ENCODE results near the gene PIGW. TPM values are rescaled to one million over a fixed set of nuclear protein-coding genes. Genes with fewer than 3 reads are reported as not detected.

PIGW gene
- total and polyA plus RNA-seq, 2 of the 8 experiments (the other 6 are each of a cell fraction or from before 2014, with no cell fraction given): 12.1 to 28.9 TPM

DNA sequence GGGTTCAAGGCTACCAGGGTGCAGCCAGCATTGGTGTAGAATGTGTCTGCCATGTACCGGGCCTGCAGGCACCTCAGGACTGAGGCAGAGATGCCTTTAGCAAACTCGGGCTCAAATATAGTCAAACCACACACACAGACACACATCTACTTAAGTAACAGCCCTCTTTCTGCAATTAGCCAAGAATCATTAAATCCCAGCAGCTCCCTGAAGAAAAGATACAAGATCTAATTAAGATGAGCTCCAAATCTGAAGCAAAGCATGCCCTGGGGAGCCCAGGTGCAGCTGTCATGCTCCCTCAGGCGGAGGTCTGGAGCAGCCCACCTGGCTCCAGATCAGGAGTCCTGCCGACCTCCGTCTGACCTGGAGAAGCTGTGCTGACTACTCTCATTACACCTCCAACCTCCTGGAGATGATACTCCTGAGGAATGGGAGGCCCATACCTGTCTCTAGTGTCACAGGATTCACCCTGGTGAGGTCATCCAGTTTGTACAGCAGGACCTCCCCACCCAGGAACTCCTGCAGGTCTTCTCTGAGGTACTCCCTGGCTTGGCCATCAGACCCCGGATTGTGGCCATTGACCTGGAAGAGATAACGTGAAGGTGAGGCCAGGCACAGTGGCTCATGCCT, 7.1 kb upstream of the PIGW start:
- H3K56ac ChIP-seq (replicated peaks; ENCODE audit: insufficient read length, low read depth, low read length): no peak overlapping the region
- peaks cover 6 to 10% of the 10 kb centered on the region in 2 experiments for H4K20me1 ChIP-seq (replicated peaks in 1 of 2; ENCODE audit: control insufficient read depth in 1 of 2, insufficient read depth in 2 of 2, low read length in 2 of 2)
- H3K27me3 ChIP-seq (replicated peaks in 1 of 4; ENCODE audit: control insufficient read depth in 3 of 4, extremely low read depth in 1 of 4, insufficient read depth in 3 of 4, low read length in 3 of 4): no peaks in the 10 kb centered on the region
- no peak overlapping the region for H3K27ac ChIP-seq (ENCODE audit: low read depth, low read length)
- no peak for DNase-seq (ENCODE audit: low read depth in 1 of 2, low spot score in 2 of 2)
- H2BK5ac ChIP-seq (ENCODE audit: low read depth, low read length): no peak overlapping the region
- H2BK120ac ChIP-seq (replicated peaks; ENCODE audit: low read depth, low read length): no peak overlapping the region
- H2BK20ac ChIP-seq (ENCODE audit: low read length): no peak overlapping the region
- peaks cover 3% of the 10 kb centered on the region; the same call in 1 of the 2 replicates for H3K79me1 ChIP-seq (ENCODE audit: low read depth, low read length)
- no peak overlapping the region for H3K23ac ChIP-seq (ENCODE audit: insufficient read length)
- H2BK12ac ChIP-seq (ENCODE audit: low read depth, low read length): no peak overlapping the region
- no peak overlapping the region for H3K4me2 ChIP-seq (ENCODE audit: insufficient read depth in 1 of 2, low read depth in 2 of 2, low read length in 2 of 2)
- H3K14ac ChIP-seq (ENCODE audit: insufficient read length): no peak overlapping the region
- no peak overlapping the region for H2AFZ ChIP-seq (ENCODE audit: low read length)
- H4K5ac ChIP-seq (ENCODE audit: insufficient read length, low read depth, low read length): no peak overlapping the region
- no peaks in the 10 kb centered on the region for H3K9me3 ChIP-seq (ENCODE audit: insufficient read depth in 2 of 2, low read depth in 1 of 2, low read length in 1 of 2)
- H3K18ac ChIP-seq (ENCODE audit: extremely low read depth, low read length): no peak overlapping the region
- H3K4me3 ChIP-seq (ENCODE audit: extremely low read depth in 1 of 4, insufficient read depth in 2 of 4, low read depth in 3 of 4, low read length in 4 of 4): no peak overlapping the region
- peaks cover 0 to 15% of the 10 kb centered on the region in 2 experiments; a peak in 2 of 4 replicates for H3K79me2 ChIP-seq (ENCODE audit: control insufficient read depth in 1 of 2, insufficient read depth in 2 of 2, low read length in 2 of 2)
- H3K23me2 ChIP-seq (ENCODE audit: low read depth, low read length): 0 out of 2 replicates have a peak, but pooled peaks cover 2% of the 10 kb centered on the region
- no peak overlapping the region; the same call in 1 of the 2 replicates for H4K8ac ChIP-seq (ENCODE audit: extremely low read depth, insufficient read depth, low read length)
- H2BK15ac ChIP-seq (ENCODE audit: low read length): no peak overlapping the region
- peaks cover 58 to 84% (median 76%) of the 10 kb centered on the region in 4 experiments for H3K36me3 ChIP-seq (ENCODE audit: control insufficient read depth in 2 of 4, insufficient read depth in 4 of 4, low read length in 3 of 4)
- no peak overlapping the region for H3K4ac ChIP-seq (replicated peaks; ENCODE audit: insufficient read length, low read depth, low read length)
- no peak for FAIRE-seq
- no peak overlapping the region for H2AK5ac ChIP-seq (ENCODE audit: low read depth, low read length)
- 95% methylated on average over 7 of the region's 7 CpGs; no CpG with 5 or more reads in 1 of the 2 experiments for WGBS, 2 experiments (ENCODE audit: extremely low coverage in 1 of 2, insufficient coverage in 1 of 2, insufficient read length in 1 of 2, insufficient replicate concordance in 2 of 2, low coverage in 1 of 2, low lambda C conversion rate in 2 of 2, missing lambda C conversion rate in 1 of 2)
- H4K91ac ChIP-seq (replicated peaks; ENCODE audit: insufficient read length, low read length): no peak overlapping the region
- no peak overlapping the region for H3K9ac ChIP-seq (replicated peaks in 1 of 4; ENCODE audit: extremely low read depth in 1 of 4, low read depth in 3 of 4, low read length in 3 of 4)
- ChIA-PET POLR2A (ENCODE audit: partially characterized antibody) (interaction anchor here (1.0 to 7.7 kb wide), 7 partner anchors 9 to 47 kb away, joined by 3 to 89 read pairs (median 5); no protein-coding TSS in a partner anchor), CTCF (ENCODE audit: partially characterized antibody) (no interaction called here)
- no peaks in the 10 kb centered on the region for H3K4me1 ChIP-seq (replicated peaks in 1 of 4; ENCODE audit: control insufficient read depth in 3 of 4, insufficient read depth in 4 of 4, low read length in 3 of 4)
- no peak for TF ChIP-seq TBP (IDR thresholded peaks at IDR 0.05; ENCODE audit: low read depth, low read length)

All from H1 (cell line).